A549 treated with RU486 at 1 μM for 4 hours (cell line): Measurements from ENCODE around the gene FAM222A. TPM values are rescaled to one million over a fixed set of nuclear protein-coding genes. Genes with fewer than 3 reads are reported as not detected.

Source experiments
- total RNA-seq: library from RNA; stranded (reverse); fragments of 200-300 nt; extraction: Qiagen RNA extraction; gene quantifications from 5 replicates; pipeline ENCODE4 v1.2.3, GENCODE V29; 2022; ENCODE audit warnings: low read depth

FAM222A gene
- total RNA-seq, result 3.8 to 7.3 TPM (median 5.8 TPM) in 5 replicates

GRCh38 chr12:109713187-109714070 lies at the start of gene FAM222A:
TSS of gene FAM222A (plus strand) at chr12:109713825. CDS start at chr12:109744147, 30,322 bp downstream.

Other genes starting within 250 kb of the FAM222A start
- gene KCTD10, start 236.5 kb upstream of the FAM222A start, total RNA-seq, result 40.9 to 52.2 TPM (median 43.8 TPM) in 5 replicates
- gene UBE3B, start 236.2 kb upstream of the FAM222A start, total RNA-seq, result 12.1 to 14.4 TPM (median 13.7 TPM) in 5 replicates
- 23.1 to 30.9 TPM (median 28.3 TPM) in 5 replicates for gene MMAB, start 140.3 kb upstream of the FAM222A start, total RNA-seq
- gene MVK, start 140.0 kb upstream of the FAM222A start, total RNA-seq, result 5.5 to 9.2 TPM (median 6.9 TPM) in 5 replicates
- gene TRPV4, start 119.6 kb downstream of the FAM222A start, total RNA-seq, result 0.08 to 0.17 TPM (median 0.10 TPM) in 5 replicates
- 18.8 to 21.4 TPM (median 19.5 TPM) in 5 replicates for gene GLTP, start 166.7 kb downstream of the FAM222A start, total RNA-seq
- 14.5 to 19.2 TPM (median 17.7 TPM) in 5 replicates for gene TCHP, start 186.4 kb downstream of the FAM222A start, total RNA-seq